GM15510 (cell line): Measurements from ENCODE around the gene EFHC2.

Source experiments
- POLR2A ChIP-seq: IDR thresholded peaks from 3 replicates; pipeline ENCODE4 v1.6.1; 2011; ENCODE audit warnings: borderline replicate concordance; ENCODE audit not compliant: insufficient read length; ENCODE audit errors: extremely low read depth

The EFHC2 gene

GRCh38 chrX:44144177-44144945 is 199.1 kb downstream of the EFHC2 start:
- TF ChIP-seq POLR2A, result no peak

GRCh38 chrX:44143061-44143602 is 200.3 kb downstream of the EFHC2 start:
- no peak for TF ChIP-seq POLR2A

GRCh38 chrX:44130189-44130588 is 213.3 kb downstream of the EFHC2 start:
- no peak for TF ChIP-seq POLR2A

- no peak for TF ChIP-seq POLR2A
Observed at GRCh38 chrX:44113337-44113736, 230.1 kb downstream of the EFHC2 start.

GRCh38 chrX:44106864-44107263 is 236.6 kb downstream of the EFHC2 start:
- no peak for TF ChIP-seq POLR2A

GRCh38 chrX:44105228-44105913 is 238.1 kb downstream of the EFHC2 start:
- TF ChIP-seq POLR2A, result no peak

GRCh38 chrX:44104699-44105098 is 238.8 kb downstream of the EFHC2 start:
- TF ChIP-seq POLR2A, result no peak

GRCh38 chrX:44101281-44101680 is 242.2 kb downstream of the EFHC2 start:
- TF ChIP-seq POLR2A, result no peak

GRCh38 chrX:44099366-44099765 is 244.1 kb downstream of the EFHC2 start:
- no peak for TF ChIP-seq POLR2A
